Right lobe of liver (tissue), 6 donors: ENCODE measurements around the gene NR1D2. TPM values are rescaled to one million over a fixed set of nuclear protein-coding genes. Genes with fewer than 3 reads are reported as not detected.

Experiments
- ATAC-seq, 4 donors: fragments of 200-7000 bp; cut with Tn5 transposase; one replicate each; pipeline ENCODE4 v1.9.1; 2020; ENCODE audit warnings: mild to moderate bottlenecking in 4 of 4, moderate library complexity in 4 of 4
- DNase-seq, 3 donors: peaks; one replicate each; pipeline ENCODE4 v3.0.0-alpha.2; 2020
- H3K27ac ChIP-seq, 3 donors: fragments of 200-600 bp; one replicate each; pipeline ENCODE4 v1.8.0; 2022
- H3K27me3 ChIP-seq, 2 donors: fragments of 200-600 bp; one replicate each; pipeline ENCODE4 v1.8.0; 2022
- H3K36me3 ChIP-seq, 4 donors: fragments of 200-600 bp; sonication (generic) in 1 of 4; one replicate each; pipeline versions ENCODE4 v1.5.1 to v1.8.0; 2017 to 2022; ENCODE audit warnings: control low read depth in 1 of 4
- H3K4me1 ChIP-seq, 4 donors: fragments of 200-600 bp; sonication (generic) in 1 of 4; one replicate each; pipeline versions ENCODE4 v1.5.1 to v1.8.0; 2017 to 2022; ENCODE audit warnings: control low read depth in 1 of 4
- H3K4me3 ChIP-seq, 3 donors: fragments of 200-600 bp; one replicate each; pipeline ENCODE4 v1.8.0; 2022
- H3K9me3 ChIP-seq, 4 donors: fragments of 200-600 bp; sonication (generic) in 1 of 4; one replicate each; pipeline versions ENCODE4 v1.5.1 to v1.8.0; 2017 to 2022; ENCODE audit warnings: control low read depth in 1 of 4
- POLR2A ChIP-seq: fragments of 450-650 bp; IDR thresholded peaks from one replicate; pipeline ENCODE4 v1.6.1; 2017; ENCODE audit warnings: antibody characterized with exemption, mild to moderate bottlenecking
- WGBS: methylation state at CpG from one replicate; pipeline ENCODE4 v1.1.6; 2018; ENCODE audit warnings: low coverage, low lambda C conversion rate; ENCODE audit not compliant: insufficient coverage; ENCODE audit errors: missing lambda C conversion rate; 5-methylcytosine and 5-hydroxymethylcytosine counted together
- intact Hi-C, 2 donors: fragments of 100-400 bp; cut with DNase I; formaldehyde crosslinking; loops; one replicate each; pipeline versions ENCODE4 v1.11.2 to v1.14.1; 2022
- total RNA-seq, 6 experiments: library from RNA; depleted of rRNA in 2 of 6; stranded (reverse); fragments of >200 nt in 2 of 6; fragmentation: NEBNext Ultra II Directional in 3 of 6; extraction: Animal tissue kit (Norgen Biotek cat#: 25700) in 3 of 6; gene quantifications; one replicate each; pipeline versions ENCODE4 v1.1.0 to v1.2.4, GENCODE V29; 2016 to 2023
- TF ChIP-seq, protein P1 (sequence below), 4 donors: fragments of 200-600 bp in 3 of 4; fragments of 450-650 bp in 1 of 4; IDR thresholded peaks; one replicate each; pipeline versions ENCODE4 v1.5.1 to v1.8.0; 2016 to 2022; ENCODE audit warnings: antibody characterized with exemption in 4 of 4, mild to moderate bottlenecking in 2 of 4
- donor health status: DM: no; HTN: yes; CAD: no.
- donor health status: DM: no; HTN: no; CAD: no.
- donor health status: DM: no; HTN: no; CAD: no.
- donor health status: DM: no; HTN: yes; CAD: no.
- donor health status: DM: no; HTN: yes; CAD: no.

NR1D2 gene
- total RNA-seq, 6 experiments from 2014 or later = 13.0 to 34.8 (median 18.2) TPM

GRCh38 chr3:23913182-23913581 lies 31.9 kb upstream of the NR1D2 start:
- Histone ChIP-seq H3K27me3 (no peaks in the 10 kb centered on the region), H3K36me3 (peaks cover 0 to 12% (median 5%) of the 10 kb centered on the region in 4 donors), H3K4me3 (no peak overlapping the region), H3K4me1 (peaks cover 0 to 22% (median 9%) of the 10 kb centered on the region in 4 donors), H3K9me3 (no peaks in the 10 kb centered on the region), H3K27ac (no peak overlapping the region)
- 92% methylated on average over 1 of the region's 1 CpG for WGBS
- no peak for TF ChIP-seq POLR2A
- TF ChIP-seq, protein P1, sequence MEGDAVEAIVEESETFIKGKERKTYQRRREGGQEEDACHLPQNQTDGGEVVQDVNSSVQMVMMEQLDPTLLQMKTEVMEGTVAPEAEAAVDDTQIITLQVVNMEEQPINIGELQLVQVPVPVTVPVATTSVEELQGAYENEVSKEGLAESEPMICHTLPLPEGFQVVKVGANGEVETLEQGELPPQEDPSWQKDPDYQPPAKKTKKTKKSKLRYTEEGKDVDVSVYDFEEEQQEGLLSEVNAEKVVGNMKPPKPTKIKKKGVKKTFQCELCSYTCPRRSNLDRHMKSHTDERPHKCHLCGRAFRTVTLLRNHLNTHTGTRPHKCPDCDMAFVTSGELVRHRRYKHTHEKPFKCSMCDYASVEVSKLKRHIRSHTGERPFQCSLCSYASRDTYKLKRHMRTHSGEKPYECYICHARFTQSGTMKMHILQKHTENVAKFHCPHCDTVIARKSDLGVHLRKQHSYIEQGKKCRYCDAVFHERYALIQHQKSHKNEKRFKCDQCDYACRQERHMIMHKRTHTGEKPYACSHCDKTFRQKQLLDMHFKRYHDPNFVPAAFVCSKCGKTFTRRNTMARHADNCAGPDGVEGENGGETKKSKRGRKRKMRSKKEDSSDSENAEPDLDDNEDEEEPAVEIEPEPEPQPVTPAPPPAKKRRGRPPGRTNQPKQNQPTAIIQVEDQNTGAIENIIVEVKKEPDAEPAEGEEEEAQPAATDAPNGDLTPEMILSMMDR (IDR thresholded peaks at IDR 0.05) = no peak
- DNase-seq (no peak), ATAC-seq (no peak)
- intact Hi-C loops = no loop called here

DNA sequence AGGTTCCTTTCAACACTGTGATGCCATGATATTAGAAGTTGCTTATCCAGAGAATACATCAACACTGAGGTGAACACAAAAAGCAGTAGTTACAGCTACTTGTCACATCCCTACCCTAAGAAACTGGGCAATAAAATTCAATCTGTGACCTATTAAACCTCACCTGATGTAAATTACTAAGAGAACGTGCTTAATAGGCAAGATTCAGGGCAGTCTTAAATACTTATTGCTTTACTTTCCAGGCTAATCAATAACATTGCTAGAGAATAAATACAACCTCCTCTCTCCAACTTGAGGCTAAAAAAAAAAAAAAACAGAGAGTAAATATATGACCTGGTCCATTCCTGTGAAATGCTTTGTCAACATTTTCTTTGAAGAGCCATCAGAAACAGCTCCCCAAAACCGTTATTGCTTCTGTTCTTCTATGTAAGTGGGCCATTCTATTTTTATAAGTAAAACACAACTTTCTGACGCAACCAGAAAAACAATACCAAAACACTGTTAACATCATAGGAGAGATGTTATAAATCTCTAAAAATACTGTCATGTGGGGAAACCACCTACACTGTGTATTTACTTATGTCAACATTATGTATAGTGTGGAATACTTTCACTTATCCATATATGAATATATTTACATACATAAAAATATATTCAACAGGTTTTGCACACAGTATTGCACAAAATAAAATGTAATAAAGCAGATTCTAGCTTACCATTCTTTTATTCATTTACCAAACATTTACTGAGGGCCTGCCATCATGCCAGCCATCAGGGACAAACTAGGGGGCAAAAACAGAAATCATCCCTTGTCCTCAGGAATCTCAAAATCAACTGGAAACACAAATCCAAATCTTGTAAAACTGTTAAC lies 31.0 kb upstream of the NR1D2 start:
- TF ChIP-seq, protein P1 (IDR thresholded peaks at IDR 0.05) = no peak
- TF ChIP-seq POLR2A = no peak
- Histone ChIP-seq H3K36me3 (peaks cover 0 to 21% (median 10%) of the 10 kb centered on the region in 4 donors), H3K27me3 (no peaks in the 10 kb centered on the region), H3K9me3 (no peaks in the 10 kb centered on the region), H3K27ac (peak overlapping the region in 2 of 3 donors; percentile 33 to 98), H3K4me3 (no peak overlapping the region), H3K4me1 (peaks cover 0 to 29% (median 12%) of the 10 kb centered on the region in 4 donors)
- 38% methylated on average over 3 of the region's 3 CpGs for WGBS
- DNase-seq = no peak
- ATAC-seq = peak in 1 of 4 donors; percentile 1
- intact Hi-C loops = no loop called here

GRCh38 chr3:23915537-23916108 lies 29.5 kb upstream of the NR1D2 start:
- H3K4me1 ChIP-seq = peaks cover 0 to 29% (median 12%) of the 10 kb centered on the region in 4 donors
- peak in 3 of 4 donors; percentile 12 to 33 (median 32) for ATAC-seq
- peaks cover 0 to 24% (median 12%) of the 10 kb centered on the region in 4 donors for H3K36me3 ChIP-seq
- no peaks in the 10 kb centered on the region for H3K27me3 ChIP-seq
- peak overlapping the region; percentile 87 to 98 (median 98) for H3K27ac ChIP-seq
- TF ChIP-seq, protein P1 (IDR thresholded peaks at IDR 0.05) = no peak
- TF ChIP-seq POLR2A = peak; percentile 74
- 10% methylated on average over 7 of the region's 7 CpGs for WGBS
- intact Hi-C loops = no loop called here
- DNase-seq = peak in 1 of 3 donors; percentile 49
- H3K9me3 ChIP-seq = no peaks in the 10 kb centered on the region
- peak overlapping the region; percentile 89 to 96 (median 91) for H3K4me3 ChIP-seq

GRCh38 chr3:23916152-23916885 lies 28.8 kb upstream of the NR1D2 start:
- ATAC-seq (peak; percentile 47 to 68 (median 61)), DNase-seq (no peak)
- peak overlapping the region; percentile 87 to 98 (median 98) for H3K27ac ChIP-seq
- H3K4me3 ChIP-seq = peak overlapping the region; percentile 89 to 96 (median 91)
- H3K4me1 ChIP-seq = peaks cover 0 to 29% (median 12%) of the 10 kb centered on the region in 4 donors
- H3K27me3 ChIP-seq = no peaks in the 10 kb centered on the region
- no peaks in the 10 kb centered on the region for H3K9me3 ChIP-seq
- intact Hi-C loops = no loop called here
- H3K36me3 ChIP-seq = peaks cover 0 to 24% (median 12%) of the 10 kb centered on the region in 4 donors
- no peak for TF ChIP-seq POLR2A
- TF ChIP-seq, protein P1 (IDR thresholded peaks at IDR 0.05) = no peak
- WGBS = 0% methylated on average over 13 of the region's 48 CpGs
